SK-N-SH treated with all-trans-retinoic acid at 6 μM for 48 hours (cell line): ENCODE measurements around the gene AUH.
"Not testable (repeated sequence)": the region's sequence is repeated elsewhere in the genome, so short reads cannot be mapped to it uniquely, and the experiment has no call there.

Source experiments
- ARNTL ChIP-seq: fragments of 450-650 bp; formaldehyde crosslinking; IDR thresholded peaks from 2 replicates; pipeline ENCODE4 v1.5.0; 2020; ENCODE audit warnings: low read depth, mild to moderate bottlenecking, moderate library complexity, borderline replicate concordance
- CSDC2 ChIP-seq: fragments of 250-450 bp; sonication (Bioruptor Pico); IDR thresholded peaks from 2 replicates; pipeline ENCODE4 v1.5.0; 2020; ENCODE audit warnings: mild to moderate bottlenecking, moderate library complexity
- ISL1 ChIP-seq: fragments of 250-450 bp; sonication (Bioruptor Pico); IDR thresholded peaks from 2 replicates; pipeline ENCODE4 v2.1.2; 2022; ENCODE audit warnings: mild to moderate bottlenecking, moderate library complexity
- OSR1 ChIP-seq: fragments of 250-450 bp; sonication (Bioruptor Pico); IDR thresholded peaks from 2 replicates; pipeline ENCODE4 v1.8.0; 2022; ENCODE audit warnings: moderate library complexity, mild to moderate bottlenecking, inconsistent platforms
- TOX ChIP-seq: fragments of 250-450 bp; sonication (Bioruptor Pico); IDR thresholded peaks from 2 replicates; pipeline ENCODE4 v1.8.0; 2021; ENCODE audit warnings: mild to moderate bottlenecking, moderate library complexity, borderline replicate concordance
- ZC3H10 ChIP-seq: fragments of 250-450 bp; sonication (Bioruptor Pico); IDR thresholded peaks from 2 replicates; pipeline ENCODE4 v1.5.1; 2021; ENCODE audit warnings: mild to moderate bottlenecking, moderate library complexity
- ZFP30 ChIP-seq: fragments of 450-650 bp; formaldehyde crosslinking; IDR thresholded peaks from 2 replicates; pipeline ENCODE4 v1.5.0; 2022; ENCODE audit warnings: mild to moderate bottlenecking, moderate library complexity
- ZNF8 ChIP-seq: fragments of 450-650 bp; formaldehyde crosslinking; IDR thresholded peaks from 2 replicates; pipeline ENCODE4 v1.5.0; 2020; ENCODE audit warnings: mild to moderate bottlenecking, moderate library complexity
- TF ChIP-seq, protein P1 (sequence below): fragments of 250-450 bp; sonication (Bioruptor Pico); IDR thresholded peaks from 2 replicates; pipeline ENCODE4 v1.8.0; 2021; ENCODE audit warnings: low read depth, mild to moderate bottlenecking, moderate library complexity, borderline replicate concordance
- TF ChIP-seq, protein P2 (sequence below): fragments of 250-450 bp; sonication (Bioruptor Pico); IDR thresholded peaks from 2 replicates; pipeline ENCODE4 v1.8.0; 2020; ENCODE audit warnings: mild to moderate bottlenecking, moderate library complexity, borderline replicate concordance
- TF ChIP-seq, protein P3 (sequence below): fragments of 250-450 bp; sonication (Bioruptor Pico); IDR thresholded peaks from 2 replicates; pipeline ENCODE4 v1.5.1; 2020; ENCODE audit warnings: low read depth, mild to moderate bottlenecking, moderate library complexity

DNA sequence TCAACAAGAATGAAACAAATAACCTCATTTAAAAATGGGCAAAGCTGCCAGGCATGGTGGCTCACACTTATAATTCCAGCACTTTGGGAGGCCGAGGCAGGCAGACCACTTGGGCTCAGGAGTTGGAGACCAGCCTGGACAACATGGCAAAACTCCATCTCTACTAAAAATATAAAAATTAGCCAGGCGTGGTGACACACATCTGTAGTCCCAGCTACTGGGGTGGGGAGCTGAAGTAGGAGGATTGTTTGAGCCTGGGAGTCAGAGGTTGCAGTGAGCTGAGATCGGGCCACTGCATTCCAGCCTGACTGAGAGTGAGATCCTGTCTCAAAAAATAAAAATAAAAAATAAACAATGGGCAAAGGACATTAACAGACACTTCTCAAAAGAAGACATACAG is 8.3 kb upstream of the AUH start:
- TF ChIP-seq, protein P1, sequence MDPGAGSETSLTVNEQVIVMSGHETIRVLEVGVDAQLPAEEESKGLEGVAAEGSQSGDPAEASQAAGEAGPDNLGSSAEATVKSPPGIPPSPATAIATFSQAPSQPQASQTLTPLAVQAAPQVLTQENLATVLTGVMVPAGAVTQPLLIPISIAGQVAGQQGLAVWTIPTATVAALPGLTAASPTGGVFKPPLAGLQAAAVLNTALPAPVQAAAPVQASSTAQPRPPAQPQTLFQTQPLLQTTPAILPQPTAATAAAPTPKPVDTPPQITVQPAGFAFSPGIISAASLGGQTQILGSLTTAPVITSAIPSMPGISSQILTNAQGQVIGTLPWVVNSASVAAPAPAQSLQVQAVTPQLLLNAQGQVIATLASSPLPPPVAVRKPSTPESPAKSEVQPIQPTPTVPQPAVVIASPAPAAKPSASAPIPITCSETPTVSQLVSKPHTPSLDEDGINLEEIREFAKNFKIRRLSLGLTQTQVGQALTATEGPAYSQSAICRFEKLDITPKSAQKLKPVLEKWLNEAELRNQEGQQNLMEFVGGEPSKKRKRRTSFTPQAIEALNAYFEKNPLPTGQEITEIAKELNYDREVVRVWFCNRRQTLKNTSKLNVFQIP (CRISPR knock-in tag): not testable (repeated sequence)
- TF ChIP-seq TOX (CRISPR knock-in tag); OSR1 (CRISPR knock-in tag); ISL1 (CRISPR knock-in tag); ZC3H10; CSDC2 (CRISPR knock-in tag); ZFP30 (CRISPR knock-in tag); ZNF8; ARNTL (CRISPR knock-in tag): not testable (repeated sequence)
- TF ChIP-seq, protein P2, sequence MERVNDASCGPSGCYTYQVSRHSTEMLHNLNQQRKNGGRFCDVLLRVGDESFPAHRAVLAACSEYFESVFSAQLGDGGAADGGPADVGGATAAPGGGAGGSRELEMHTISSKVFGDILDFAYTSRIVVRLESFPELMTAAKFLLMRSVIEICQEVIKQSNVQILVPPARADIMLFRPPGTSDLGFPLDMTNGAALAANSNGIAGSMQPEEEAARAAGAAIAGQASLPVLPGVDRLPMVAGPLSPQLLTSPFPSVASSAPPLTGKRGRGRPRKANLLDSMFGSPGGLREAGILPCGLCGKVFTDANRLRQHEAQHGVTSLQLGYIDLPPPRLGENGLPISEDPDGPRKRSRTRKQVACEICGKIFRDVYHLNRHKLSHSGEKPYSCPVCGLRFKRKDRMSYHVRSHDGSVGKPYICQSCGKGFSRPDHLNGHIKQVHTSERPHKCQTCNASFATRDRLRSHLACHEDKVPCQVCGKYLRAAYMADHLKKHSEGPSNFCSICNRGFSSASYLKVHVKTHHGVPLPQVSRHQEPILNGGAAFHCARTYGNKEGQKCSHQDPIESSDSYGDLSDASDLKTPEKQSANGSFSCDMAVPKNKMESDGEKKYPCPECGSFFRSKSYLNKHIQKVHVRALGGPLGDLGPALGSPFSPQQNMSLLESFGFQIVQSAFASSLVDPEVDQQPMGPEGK (CRISPR knock-in tag): not testable (repeated sequence)
- TF ChIP-seq, protein P3, sequence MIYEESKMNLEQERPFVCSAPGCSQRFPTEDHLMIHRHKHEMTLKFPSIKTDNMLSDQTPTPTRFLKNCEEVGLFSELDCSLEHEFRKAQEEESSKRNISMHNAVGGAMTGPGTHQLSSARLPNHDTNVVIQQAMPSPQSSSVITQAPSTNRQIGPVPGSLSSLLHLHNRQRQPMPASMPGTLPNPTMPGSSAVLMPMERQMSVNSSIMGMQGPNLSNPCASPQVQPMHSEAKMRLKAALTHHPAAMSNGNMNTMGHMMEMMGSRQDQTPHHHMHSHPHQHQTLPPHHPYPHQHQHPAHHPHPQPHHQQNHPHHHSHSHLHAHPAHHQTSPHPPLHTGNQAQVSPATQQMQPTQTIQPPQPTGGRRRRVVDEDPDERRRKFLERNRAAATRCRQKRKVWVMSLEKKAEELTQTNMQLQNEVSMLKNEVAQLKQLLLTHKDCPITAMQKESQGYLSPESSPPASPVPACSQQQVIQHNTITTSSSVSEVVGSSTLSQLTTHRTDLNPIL (CRISPR knock-in tag): not testable (repeated sequence)
